LNCAP (cell line): Measurements from ENCODE around the gene PDE2A.
A peak's percentile ranks its signal among the peaks of the same experiment; 100 is the strongest.

Source experiments
- TF ChIP-seq, protein P1 (sequence below): fragments of 450-650 bp; IDR thresholded peaks from 2 replicates; pipeline ENCODE4 v1.5.1; 2017; ENCODE audit warnings: mild to moderate bottlenecking

Gene PDE2A

DNA sequence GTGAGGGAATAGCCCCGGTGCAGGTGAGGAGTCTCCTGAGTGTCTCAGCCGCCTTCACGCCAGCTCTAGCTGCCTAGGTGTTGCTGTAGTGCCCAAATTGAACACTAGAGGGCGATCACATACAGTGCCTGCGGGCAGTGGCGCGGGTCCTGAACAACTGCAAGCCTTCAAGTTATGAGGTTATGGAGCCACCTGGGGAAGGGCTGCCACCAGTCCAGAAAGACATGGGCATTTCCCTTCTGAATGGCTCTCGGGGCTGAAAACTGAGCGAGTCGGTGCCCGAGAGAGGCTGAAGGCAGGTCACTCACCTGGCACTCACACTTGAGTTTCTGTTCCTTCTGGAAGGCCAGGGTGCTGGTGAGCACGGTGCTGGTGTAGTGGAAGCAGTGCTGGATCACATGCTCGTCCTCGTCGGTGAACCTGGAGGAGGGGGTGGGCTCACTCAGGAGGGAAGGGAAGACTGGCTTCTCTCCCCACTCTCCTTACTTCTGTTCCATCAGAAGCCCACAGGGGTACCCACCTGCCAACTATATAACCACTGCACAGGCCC lies 88.4 kb downstream of the PDE2A start:
- TF ChIP-seq, protein P1, sequence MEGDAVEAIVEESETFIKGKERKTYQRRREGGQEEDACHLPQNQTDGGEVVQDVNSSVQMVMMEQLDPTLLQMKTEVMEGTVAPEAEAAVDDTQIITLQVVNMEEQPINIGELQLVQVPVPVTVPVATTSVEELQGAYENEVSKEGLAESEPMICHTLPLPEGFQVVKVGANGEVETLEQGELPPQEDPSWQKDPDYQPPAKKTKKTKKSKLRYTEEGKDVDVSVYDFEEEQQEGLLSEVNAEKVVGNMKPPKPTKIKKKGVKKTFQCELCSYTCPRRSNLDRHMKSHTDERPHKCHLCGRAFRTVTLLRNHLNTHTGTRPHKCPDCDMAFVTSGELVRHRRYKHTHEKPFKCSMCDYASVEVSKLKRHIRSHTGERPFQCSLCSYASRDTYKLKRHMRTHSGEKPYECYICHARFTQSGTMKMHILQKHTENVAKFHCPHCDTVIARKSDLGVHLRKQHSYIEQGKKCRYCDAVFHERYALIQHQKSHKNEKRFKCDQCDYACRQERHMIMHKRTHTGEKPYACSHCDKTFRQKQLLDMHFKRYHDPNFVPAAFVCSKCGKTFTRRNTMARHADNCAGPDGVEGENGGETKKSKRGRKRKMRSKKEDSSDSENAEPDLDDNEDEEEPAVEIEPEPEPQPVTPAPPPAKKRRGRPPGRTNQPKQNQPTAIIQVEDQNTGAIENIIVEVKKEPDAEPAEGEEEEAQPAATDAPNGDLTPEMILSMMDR = peak; percentile 96

DNA sequence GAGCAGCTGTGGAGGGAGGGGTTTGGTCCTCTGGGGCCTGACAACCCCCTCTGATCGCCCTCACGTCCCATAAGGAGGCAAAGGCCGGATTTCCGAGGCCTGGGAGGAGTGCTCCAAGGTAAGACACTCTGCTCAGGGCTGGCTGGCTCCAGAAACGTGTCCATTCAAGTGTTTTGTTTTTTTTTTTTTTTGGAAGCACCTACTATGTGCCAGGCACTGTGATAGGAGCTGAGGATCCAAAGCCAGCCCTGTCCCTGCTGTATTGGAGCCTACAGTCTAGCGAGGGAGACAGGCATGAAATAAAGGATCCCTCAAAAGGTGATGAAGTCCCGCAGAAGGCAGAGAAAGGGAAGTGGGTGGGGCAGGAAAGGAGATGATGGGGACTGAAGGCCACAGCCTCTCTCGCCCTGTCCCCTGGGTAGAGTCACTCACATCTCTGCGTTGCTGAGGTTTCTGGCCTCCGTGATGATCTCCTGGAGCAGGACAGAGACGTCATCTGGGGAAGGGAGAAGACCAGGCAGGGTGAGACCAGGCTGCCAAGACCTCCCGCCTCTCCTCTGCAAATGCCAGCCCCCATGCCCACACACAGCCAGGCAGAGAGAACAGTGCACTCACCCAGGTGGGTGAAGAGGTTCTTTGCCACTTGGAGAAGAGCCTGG lies 89.2 kb downstream of the PDE2A start:
- TF ChIP-seq, protein P1 = no peak

DNA sequence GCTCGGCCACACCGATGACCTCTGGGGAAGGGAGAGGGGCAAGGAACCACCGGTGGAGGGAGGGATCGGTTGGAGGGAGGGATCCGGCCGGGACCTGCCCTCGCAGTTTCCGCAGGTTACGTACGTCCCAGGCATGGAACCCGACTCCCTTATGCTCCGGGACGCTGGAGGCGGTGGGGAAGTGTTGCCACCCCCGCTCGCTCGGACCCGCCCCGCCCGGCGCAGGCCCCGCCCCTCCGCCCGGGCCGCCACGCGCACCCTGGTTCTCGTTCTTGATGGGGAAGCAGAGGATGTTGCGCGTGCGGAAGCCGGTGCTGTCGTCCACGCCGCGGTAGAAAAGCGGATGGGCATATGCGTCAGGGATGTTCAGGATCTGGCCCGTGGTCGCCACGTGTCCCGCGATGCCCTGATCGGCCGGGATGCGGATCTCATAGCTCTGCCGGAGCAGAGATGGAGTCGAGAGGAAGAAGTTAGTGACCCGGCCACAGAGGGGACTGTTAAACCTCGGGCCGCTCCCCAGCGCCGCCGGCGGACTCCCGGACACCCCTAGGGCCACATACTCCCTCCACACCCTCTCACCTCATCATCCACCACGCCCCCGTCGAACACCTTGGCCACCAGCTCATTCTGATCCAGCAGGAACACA lies 89.8 kb downstream of the PDE2A start:
- TF ChIP-seq, protein P1 = no peak

DNA sequence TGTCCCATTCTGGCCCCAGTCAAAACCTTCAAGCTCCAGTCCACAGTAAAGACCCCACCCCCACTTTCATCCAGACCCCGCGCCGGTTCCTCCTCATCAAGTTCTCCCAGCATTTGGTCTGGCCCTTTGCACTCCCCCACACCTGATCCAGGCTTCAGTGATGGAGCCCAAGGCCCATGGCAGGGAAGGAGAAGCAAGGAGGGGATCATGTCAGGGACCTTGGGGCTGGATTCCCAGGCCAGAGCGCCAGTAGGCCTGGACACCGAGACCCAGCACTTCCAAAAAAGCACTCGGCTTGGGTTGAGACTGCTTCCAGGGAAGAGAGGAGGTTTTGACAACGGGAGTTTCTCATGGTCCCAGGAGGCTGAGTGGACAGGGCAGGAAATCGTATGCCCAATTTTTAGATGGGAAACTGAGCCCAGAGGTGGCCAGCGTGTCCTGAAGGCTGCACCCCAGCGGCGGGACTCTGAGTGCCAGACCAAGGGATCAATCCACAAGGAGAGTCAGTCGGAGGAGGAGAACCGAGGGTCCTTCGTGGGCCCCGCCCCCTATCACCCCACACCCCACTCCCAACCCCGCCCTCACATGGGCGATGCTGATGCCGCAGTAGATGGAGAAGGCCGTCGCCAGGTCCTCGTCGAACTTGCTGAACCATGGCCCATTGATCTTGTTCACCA lies 90.5 kb downstream of the PDE2A start:
- TF ChIP-seq, protein P1 = no peak

DNA sequence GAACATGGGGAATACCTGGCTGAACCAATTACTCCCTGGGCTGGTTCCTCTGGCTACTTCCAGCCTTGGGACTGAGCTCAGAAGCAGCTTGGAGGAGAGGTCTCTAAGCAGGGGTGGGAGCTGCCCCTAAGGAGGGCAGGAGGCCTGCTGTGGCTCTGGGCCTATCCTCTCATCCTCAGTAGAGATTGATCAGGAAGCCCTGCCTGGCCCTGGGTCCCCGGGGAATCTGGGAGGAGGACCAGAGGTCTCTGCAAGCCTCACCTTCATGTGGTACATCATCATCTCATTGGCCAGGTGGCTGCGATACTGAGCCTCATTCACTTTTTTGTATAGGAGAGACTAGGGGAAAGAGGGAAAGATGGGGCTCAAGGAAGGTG lies 91.1 kb downstream of the PDE2A start:
- TF ChIP-seq, protein P1 = no peak

DNA sequence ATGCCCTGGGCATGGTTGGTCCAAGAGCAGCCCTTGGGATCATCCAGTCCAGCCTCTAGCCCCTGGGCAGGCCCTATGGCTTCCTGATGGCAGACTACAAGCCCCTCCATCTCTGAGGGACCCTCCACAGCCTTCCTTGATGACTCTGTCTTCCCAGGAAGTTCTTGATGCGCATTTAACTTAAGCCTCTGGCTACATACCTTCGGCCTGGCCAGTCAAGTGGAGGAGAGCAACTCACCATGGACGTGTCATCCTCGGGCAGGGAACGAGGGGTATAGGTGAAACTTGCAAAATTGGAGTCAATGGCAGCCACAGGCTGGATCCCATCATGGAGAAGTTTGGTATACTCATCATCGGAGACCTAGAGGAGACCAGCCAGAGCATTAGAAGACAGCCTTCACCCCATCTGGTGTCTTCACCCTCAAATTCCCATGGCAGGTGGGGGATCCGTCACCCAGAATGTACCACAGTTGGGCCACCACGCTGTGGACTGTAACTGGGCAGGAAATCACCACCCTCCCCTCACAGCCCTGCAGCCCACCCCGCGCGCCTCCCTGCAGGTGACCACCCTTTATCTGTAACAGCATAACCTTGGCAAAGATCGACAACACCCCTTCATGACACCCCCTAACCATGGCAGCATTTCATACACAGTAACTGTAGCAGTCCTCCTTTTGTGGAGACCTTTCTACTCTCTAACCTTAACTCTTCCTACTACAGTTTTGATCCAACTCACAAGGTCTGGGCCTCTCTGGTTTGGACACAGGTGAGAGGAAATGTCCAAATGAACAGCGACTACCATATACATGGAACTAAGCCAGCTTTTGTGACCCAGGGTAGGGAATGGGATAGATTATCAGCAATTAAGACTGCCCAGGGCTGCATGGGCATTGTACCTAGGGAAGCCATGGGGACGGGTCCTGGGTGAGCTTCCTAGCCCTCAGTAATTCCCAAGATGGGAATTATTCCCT lies 91.7 kb downstream of the PDE2A start:
- TF ChIP-seq, protein P1 = no peak

DNA sequence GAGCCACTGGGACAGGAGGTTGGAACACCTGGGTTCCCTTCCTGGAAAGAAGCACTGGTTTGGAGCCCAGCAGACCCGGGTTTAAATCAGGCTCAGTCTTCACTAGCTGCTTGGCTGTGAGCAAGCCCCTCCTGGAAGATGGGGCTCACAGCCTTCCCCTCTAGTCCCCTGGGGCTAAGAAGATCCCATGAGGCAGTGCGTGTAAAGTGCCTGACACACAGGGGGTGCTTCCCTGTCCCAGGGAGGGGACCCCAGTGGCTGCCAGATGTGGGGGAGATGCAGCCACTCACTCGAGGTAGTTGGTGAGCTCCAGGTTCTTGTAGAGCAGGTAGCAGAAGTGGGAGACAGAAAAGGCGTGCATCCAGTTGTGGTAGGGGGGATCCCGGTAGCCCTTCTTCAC lies 93.2 kb downstream of the PDE2A start:
- TF ChIP-seq, protein P1 = no peak
